Stimulated activated CD8-positive, alpha-beta memory T cell treated with anti-CD3 and anti-CD28 coated beads, Interleukin-12 subunit alpha, Interleukin-12 subunit beta, amount 100 ng/mL, for 24 hours (primary cell): ENCODE data around the gene MUC5B.

Experiments used
- DNase-seq: peaks from one replicate; pipeline ENCODE4 v3.0.0-alpha.2; 2020; ENCODE audit errors: extremely low read depth

Gene MUC5B

DNA sequence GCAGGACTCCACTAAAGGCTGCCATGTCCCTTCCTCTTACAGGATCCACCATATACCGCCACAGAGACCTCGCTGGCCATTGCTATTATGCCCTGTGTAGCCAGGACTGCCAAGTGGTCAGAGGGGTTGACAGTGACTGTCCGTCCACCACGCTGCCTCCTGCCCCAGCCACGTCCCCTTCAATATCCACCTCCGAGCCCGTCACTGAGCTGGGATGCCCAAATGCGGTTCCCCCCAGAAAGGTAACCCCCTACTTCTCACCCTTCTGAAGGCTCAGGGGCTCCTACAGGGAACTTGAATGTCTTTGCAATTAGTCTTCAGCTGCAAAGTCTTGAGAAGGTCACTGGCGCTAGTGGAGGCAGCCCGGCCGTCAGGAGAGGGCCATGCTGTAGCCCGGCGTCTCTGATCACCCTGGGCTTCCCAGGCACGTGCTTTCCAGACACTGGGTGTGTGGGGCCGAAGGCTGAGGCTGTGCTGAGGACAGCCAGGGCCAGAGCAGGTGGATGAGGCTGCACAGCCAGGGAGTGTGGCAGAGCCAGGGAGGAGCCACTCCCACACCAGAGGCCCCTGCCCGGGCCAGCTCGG is 30.0 kb upstream of the MUC5B start:
- DNase-seq, result no peak

DNA sequence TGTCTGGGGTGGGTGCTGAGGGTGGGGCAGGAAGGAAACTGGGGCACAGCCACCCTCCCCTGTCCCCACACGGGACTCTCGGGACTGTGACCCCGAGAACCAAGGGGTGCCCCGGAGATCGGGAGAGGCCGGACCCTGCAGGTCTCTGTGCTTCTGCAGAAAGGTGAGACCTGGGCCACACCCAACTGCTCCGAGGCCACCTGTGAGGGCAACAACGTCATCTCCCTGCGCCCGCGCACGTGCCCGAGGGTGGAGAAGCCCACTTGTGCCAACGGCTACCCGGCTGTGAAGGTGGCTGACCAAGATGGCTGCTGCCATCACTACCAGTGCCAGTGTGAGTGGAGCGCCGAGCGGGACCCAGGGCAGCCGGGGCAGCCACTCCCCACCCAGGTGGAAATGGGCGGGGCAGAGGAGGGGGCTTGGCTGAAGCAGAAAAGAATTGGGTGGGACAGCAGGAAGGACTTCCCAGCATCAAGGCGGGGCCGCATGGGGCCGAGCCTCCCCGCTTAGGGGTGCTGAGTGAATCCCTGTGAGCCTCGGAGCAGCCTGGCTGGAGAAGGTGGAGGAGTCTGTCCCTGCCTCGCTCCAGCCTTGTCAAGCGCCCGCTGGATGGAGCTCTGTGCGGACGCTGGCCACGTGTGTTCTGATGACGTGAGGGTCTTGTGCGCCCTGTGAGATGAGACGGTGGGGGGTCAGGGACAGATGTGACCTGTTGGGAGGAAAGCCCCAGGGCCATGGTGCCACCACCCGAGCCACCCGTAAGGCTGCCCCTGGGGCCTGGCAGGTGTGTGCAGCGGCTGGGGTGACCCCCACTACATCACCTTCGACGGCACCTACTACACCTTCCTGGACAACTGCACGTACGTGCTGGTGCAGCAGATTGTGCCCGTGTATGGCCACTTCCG is 29.3 kb upstream of the MUC5B start:
- no peak for DNase-seq

DNA sequence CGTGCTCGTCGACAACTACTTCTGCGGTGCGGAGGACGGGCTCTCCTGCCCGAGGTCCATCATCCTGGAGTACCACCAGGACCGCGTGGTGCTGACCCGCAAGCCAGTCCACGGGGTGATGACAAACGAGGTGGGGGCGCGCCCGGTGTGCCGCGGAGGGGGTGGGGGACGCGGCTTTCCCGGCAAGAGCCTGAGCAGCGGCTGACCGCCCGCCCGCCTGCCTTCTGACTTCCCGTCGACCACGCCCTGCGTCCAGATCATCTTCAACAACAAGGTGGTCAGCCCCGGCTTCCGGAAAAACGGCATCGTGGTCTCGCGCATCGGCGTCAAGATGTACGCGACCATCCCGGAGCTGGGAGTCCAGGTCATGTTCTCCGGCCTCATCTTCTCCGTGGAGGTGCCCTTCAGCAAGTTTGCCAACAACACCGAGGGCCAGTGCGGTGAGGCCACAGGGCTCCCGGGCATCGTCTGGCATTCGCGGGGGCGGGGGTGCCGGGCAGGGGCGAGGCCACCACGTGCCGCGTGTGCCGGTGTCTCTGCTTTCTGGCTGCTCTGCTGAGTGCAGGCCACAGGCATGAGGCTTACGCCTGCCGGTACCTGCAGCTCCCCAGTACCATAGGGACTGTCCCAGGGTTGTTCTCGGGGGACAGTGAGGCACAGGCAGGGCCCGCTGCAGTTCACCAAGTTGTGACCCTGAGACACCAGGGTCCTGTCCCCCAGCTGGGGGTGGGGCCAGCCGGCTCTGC is 28.5 kb upstream of the MUC5B start:
- no peak for DNase-seq

DNA sequence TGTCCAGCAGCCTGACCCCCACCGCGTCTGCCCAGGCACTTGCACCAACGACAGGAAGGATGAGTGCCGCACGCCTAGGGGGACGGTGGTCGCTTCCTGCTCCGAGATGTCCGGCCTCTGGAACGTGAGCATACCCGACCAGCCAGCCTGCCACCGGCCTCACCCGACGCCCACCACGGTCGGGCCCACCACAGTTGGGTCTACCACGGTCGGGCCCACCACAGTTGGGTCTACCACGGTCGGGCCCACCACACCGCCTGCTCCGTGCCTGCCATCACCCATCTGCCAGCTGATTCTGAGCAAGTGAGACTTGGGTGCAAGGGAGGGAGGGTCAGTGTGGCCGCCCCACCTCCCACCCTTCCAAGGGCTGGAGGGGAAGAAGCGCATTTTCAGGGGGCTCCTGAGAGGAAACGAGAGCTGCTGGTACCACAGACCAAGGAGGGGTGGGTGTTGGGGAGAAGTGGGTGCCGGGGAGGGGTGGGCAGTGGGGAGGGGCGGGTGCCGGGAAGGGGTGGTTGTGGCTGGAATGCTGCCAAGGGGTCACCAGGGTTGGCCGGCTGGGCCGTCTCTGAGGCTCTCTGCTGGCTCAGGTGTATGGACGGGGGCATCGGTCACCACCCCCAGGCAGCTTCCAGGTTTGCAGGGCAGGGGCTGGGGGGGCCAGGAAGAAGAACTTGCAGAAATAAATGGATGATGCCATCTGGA is 27.7 kb upstream of the MUC5B start:
- DNase-seq, result no peak

DNA sequence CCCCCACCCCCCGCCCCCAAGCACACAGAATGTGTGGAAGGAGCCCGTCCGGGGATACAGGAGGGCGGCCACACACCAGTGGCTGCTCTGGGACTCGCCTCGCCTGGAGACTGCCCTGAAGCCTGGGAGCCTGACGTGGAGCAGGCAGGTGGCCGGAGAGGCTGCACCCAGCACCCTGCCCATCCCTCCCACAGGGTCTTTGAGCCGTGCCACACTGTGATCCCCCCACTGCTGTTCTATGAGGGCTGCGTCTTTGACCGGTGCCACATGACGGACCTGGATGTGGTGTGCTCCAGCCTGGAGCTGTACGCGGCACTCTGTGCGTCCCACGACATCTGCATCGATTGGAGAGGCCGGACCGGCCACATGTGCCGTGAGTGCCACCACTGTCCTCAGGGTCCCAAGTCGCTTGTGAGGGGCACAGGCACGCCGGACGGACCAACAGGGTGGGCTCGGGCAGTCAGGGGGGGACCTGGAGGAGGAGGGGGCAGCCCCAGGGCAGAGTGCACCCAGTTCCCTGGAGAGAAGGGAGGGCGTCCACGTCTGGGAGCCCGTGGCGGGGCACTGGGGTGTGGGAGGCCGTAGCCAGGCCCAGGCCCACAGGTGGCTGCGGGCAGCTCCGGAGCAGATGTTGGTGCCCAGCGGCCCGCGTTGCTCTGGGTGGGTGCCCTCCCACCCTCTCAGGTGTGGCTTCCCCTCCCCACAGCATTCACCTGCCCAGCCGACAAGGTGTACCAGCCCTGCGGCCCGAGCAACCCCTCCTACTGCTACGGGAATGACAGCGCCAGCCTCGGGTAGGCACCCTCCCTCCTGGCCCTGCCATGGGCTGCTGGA is 27.0 kb upstream of the MUC5B start:
- DNase-seq, result no peak

DNA sequence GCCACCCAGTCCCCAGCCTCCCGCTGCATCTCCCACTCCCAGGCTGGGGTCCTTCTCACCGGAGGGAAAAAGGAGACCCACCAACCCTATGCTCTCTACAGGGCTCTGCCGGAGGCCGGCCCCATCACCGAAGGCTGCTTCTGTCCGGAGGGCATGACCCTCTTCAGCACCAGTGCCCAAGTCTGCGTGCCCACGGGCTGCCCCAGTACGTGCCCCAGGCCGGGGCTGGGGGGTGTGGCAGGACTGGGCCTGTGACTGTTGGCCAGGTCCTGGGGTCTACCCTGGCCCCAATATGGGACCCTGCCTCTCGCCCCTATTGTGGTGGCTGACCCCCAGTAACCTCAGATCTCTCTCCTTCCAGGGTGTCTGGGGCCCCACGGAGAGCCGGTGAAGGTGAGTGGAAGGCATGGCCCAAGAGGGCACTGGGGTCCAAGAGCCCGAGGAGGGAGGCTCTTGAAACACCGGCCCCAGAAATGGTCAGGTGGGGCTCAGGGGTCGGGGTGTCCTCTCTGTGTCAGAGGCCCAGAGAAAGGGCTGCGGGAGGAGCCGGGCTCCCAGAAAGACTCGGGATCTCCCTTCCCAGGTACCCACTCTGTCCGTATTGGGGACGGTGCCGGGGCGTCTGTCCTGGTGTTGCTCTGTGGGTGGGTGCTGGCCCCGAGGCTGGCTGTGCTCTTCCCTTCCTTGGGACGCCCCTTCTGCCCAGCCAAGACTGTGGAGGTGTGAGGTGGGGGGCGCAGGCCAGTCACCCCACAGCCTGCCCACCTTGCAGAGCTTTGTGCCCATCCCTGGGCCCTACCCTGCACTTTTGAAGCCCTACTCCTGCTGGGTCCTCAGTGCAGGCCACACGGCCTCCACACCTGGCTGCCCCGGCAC is 26.1 kb upstream of the MUC5B start:
- DNase-seq, result no peak

DNA sequence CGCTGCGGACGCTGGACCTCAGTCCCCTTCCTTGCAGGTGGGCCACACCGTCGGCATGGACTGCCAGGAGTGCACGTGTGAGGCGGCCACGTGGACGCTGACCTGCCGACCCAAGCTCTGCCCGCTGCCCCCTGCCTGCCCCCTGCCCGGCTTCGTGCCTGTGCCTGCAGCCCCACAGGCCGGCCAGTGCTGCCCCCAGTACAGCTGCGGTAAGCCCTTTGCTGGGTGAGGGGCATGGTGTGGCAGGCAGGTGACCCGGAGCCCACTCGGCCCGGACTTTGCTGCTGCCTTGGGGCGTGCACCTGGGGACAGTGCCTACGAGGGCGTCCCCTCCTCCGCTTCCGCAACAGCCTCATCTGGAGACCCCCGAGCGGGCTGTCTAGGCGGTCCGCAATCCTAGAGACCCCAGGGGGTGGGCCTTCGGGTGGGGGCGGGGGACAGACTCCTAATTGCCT is 25.4 kb upstream of the MUC5B start:
- DNase-seq, result no peak

DNA sequence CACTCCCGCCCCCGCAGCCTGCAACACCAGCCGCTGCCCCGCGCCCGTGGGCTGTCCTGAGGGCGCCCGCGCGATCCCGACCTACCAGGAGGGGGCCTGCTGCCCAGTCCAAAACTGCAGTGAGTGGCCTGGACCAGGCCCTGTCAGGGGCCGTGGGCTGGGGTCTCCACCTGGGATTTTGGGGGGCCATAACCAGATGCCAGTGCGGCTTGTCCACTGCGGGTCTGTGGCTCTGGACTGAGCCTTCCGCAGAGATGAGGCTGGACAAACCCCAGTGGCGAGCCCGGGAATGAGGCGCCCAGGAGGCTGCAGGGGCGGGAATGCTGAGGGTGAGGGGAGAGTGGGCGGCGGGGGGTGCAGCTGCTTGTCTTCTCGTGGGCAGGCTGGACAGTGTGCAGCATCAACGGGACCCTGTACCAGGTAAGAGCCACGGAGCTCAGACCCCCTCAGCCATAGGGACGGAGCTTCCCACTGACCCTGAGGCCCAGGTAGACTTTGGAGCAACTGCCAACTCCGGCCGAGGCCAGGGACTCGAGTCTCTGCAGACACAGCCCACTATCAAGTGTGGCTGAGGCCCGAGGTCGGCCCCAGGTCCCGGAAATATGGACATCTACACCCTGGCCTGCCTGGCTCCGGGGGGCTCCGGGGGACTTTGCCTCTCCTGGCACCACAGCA is 24.8 kb upstream of the MUC5B start:
- DNase-seq, result no peak

DNA sequence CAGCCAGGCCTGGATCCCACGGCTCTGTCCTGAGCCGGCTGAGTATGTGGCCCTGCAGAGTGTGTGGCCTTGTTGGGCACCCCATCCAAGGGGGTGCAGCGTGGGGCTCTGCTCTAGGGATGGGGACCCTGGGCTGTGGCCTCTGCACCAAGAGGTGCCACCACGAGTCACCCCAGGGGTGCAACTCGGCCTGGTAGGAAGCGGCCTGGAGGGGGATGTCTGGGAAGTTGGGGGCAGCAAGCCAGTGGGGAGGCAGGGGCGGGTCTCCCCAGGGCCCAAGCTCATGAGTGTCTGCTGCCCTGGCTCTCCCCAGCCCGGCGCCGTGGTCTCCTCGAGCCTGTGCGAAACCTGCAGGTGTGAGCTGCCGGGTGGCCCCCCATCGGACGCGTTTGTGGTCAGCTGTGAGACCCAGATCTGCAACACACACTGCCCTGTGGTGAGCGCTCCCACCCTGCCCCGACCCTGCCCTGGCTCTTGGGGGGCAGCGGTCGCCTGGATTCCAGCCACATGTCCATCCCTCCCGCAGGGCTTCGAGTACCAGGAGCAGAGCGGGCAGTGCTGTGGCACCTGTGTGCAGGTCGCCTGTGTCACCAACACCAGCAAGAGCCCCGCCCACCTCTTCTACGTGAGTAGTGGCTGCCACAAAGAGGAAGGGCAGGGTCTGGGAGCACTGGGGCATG is 24.2 kb upstream of the MUC5B start:
- no peak for DNase-seq

DNA sequence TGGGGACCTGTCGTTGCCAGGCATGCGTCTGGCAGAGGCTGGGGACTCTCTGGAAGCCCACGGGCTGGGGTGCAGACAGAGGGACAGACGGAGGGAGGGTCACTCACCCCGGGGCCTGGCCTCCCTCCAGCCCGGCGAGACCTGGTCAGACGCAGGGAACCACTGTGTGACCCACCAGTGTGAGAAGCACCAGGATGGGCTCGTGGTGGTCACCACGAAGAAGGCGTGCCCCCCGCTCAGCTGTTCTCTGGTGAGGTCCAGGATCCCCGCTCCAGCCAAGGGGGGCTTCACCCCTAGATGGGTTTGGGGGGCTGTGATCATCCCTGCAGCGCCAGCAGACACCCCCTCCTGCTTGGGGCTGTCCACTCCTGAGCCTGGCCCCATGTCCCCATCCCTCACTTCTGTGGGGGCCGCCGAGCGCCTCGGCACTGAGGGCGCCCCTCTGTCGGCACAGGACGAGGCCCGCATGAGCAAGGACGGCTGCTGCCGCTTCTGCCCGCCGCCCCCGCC is 23.6 kb upstream of the MUC5B start:
- DNase-seq, result no peak

DNA sequence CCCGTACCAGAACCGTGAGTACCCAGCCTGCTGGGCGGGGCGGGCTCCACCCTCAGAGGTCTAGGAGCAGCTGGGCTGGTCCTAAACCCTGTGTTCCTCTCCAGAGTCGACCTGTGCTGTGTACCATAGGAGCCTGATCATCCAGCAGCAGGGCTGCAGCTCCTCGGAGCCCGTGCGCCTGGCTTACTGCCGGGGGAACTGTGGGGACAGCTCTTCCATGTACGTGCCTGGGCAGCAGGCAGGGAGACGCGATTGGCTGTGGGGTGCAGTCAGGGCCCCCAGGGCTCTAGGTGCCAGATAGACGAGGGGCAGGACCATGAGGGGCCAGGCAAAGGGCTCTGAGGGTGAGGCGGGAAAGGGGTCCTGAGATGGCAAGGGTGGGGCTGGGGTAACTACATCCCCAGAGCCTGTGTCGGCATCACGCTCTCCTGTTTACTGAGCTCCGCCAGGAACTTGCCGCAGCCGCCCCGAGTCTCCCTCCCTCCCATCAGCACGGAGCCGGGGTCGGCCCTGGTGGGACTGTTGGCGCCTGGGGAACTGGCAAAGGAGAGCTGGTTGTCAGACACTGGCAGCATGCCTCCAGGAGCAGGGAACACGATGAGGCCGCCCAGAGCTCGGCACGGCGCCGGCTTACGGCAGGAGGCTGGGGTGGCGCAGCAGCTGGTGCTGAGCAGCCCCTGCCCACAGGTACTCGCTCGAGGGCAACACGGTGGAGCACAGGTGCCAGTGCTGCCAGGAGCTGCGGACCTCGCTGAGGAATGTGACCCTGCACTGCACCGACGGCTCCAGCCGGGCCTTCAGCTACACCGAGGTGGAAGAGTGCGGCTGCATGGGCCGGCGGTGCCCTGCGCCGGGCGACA is 22.9 kb upstream of the MUC5B start:
- no peak for DNase-seq

DNA sequence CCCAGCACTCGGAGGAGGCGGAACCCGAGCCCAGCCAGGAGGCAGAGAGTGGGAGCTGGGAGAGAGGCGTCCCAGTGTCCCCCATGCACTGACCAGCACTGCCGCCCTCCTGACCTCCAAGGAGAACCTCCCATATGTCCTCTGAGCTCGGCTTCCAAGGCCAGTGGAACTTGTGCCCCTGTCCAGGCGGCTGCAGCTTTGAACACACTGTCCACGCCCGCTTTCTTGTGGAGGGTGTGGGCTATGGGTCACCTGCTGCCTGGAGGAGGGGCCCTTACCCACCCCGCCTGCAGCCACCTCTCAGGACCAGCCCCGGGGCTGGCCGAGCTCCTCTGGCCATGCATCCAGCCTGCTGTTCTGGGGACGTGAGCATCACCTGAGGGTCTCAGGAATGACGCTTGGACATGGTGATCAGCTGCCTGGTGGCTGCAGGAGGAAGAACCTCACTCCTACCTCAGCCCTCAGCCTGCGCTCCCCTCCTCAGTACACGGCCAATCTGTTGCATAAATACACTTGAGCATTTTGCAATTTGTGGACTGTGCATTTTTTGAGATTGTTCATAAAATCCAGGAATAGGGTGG is 22.2 kb upstream of the MUC5B start:
- DNase-seq, result no peak

DNA sequence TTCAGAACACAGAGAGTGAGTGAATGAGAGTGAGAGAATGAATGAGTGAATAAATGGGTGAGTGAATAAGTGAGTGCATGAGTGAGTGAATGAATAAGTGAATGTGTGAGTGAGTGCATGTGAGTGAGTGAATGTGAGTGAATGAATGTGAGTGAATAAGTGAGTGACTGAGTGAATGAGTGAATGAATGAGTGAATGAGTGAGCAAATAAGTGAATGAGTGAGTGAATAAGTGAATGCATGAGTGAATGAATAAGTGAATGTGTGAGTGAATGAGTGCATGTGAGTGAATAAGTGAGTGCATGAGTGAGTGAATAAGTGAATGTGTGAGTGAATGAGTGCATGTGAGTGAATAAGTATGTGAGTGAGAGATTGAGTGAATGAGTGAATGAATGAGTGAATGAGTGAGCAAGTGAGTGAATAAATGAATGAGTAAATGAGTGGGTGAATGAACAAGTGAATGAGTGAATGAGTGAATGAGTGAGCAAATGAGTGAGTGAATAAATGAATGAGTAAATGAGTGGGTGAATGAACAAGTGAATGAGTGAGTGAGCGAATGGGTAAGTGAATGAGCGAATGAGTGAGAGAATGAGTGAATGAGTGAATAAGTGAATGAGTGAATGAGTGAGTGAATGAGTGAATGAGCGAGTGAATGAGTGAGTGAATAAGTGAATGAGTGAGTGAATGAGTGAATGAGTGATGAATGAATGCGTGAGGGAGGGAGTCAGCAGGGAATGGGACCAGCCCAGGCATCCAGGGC is 21.3 kb upstream of the MUC5B start:
- DNase-seq, result no peak

DNA sequence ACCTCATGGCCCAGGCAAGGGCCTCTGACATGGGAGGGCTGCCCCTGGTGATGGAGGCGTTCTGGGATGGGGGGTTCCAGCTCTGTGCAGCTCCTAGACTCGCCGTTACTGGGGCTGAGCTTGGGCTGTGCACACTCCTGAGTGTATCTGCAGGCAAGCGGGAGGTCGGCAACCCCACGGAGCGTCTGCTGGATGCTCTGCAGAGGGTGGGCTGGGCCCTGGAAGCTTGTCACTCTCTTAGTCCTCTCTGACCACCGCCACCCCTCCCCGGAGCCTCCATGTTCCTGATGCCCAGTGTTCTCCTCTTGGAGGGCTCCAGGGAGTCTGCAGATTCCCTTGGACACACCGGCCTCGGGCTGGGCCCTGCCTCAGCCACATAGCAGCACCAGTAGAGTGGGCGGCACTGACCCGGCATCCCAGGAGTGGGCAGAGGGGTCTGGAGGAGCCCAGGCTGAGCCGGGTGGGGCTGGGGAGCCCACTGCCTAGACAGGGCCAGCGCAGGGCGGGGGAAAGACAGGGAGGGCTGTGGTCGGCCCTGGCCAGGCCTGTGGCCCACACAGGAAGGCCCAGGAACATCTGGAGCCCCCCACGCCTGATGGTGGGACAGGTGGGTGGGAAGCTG is 20.6 kb upstream of the MUC5B start:
- no peak for DNase-seq

DNA sequence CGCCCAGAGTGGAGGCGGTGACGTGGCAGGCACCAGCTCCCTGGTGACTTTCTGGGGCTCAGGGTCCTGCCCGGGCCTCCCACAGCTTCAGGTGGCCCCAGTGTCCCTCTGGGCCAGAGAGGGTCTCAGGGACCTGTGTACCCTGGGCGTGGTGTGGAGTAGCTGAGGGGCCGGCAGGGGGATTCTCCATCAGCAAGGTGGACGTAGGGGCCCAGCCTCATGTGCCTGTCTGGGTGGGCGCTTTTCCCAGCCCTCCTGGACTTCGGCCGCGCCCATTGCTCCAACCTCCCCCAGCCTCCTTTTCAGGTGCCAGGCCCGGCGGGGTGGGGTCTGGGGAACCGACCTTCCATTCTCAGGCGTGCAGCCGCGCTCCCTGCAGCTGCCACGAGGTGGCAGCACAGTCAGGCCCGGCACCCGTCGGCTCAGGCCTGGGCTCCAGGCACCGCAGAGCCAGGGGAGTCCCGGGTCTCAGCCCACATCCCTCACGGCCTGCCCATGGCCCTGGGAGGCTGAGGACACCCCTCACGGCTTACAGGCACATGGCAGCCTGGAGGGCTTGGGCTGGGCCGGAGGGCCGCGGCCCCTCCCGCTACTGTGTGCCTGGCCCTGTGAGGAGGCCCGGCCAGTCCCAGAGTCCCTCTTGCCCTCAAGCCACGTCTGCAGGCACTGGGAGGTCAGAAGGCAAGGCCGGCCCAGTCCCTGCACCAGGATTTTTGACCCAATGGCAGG is 19.9 kb upstream of the MUC5B start:
- peak; percentile 9 for DNase-seq
